NCI-H2081 (cell line): ENCODE results near the gene ZFR2.
A peak's percentile ranks its signal among the peaks of the same experiment; 100 is the strongest.

ENCODE experiments used
- DNase-seq, 2 experiments: peaks; one replicate each; lab custom pipeline; 2025; lab: John Stamatoyannopoulos, UW

ZFR2 gene

DNA sequence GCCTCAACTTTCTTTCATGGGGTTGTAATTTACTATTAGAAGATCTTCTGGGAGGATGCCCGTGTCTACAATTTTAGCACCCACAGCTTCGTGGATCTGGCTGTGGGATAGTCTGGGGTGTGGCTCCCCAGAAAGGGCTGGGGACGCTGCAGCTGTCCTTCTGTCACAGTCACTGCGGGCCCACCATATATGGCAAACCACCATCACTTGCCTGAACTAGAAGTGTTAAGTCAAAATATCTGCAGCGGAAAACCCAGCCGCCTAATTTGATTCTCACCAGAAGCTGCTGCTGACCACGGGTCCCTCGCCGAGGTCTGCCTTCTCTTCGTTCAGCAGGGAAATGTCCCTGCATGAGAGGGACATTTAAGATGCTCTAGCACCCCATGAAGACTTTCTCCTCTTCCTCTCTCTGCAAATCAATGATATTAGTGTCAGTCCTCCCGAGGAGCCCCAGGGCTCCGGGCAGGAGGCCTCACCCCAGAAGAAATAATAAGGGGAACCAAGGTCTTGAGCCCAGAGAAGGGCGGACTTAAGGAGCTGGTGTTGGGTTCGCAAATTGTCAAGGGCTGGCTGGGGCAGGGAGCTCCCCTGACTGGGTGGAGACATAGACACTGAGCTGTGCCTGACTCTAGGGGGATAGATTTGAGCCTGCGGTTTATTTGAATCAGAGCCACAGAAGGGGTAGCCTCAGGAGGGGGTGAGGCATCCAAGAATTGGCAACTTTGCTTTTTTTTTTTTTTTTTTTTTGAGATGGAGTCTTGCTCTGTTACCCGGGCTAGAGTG lies 79.7 kb downstream of the ZFR2 start:
- no peak for DNase-seq

DNA sequence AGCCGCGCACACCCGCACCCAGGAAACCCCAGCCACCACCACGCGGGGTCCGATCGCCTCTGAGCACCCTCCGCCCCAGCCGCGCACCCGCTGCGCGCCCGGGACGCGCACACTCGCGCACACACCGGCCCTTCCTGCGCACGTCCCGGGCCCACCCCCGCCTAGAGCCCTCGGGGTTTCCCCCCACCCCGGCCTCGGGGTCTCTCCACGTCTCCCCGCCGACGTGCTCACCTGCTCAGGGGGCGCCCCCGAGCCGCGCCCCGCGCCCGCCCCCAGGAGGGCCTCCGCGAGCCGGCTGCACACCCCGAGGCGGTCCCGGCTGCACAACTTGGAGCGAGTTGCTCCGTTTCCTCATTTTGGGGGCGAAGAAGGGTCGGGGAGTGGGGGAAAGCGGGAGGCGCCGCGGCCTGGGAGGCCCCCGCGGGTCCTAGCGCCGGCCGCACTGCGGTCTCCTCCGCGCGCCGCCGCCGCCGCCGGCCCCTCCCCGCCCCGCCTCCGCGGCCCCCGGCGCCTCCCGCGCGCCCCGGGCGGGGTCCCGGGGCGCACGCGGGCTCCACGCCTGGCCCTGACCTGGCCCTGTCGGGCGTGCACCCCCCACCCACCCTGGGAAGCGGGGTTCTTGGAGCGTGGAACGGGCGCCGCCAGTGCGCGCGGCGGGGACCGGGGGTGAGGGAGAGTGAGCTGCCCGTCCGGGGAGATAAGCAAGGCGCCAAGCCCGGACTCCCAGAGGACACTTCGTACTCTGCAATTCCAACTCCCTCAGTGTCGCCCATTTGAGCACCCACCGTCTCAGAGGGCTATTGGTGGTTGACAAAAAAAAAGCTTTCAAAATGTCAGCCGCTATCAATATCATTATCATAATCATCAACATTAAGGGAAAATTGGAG lies 82.7 kb downstream of the ZFR2 start, which contains the start of gene MATK:
MATK (minus strand) TSS at position 444 of the 887 bp plus-strand sequence. CDS start 1,246 bp downstream, outside the sequence.
- peak; percentile 4 to 22 for DNase-seq

DNA sequence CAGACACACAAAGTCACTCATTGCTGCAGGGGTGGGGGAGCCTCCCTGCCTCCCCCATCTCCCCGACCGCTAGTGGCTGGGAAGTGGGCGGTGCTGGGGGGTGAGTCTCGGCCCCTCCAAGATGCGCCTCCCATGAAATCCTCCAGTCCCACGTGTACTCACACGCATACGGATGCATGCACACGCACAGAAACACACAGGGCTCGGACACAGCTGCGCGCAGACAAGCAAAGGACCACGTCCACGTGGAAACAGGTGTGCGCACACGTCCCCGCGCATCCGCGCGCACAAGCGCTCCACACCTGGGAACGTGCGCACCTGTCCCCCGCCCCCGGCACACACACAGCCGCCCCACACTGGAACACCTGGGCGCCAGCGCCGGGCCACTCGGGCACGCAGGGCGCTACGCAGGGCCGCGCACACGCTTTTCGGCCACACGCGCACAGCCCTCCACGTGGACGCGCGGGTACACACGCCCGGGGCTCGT lies 83.3 kb downstream of the ZFR2 start:
- peak; percentile 5 to 31 for DNase-seq

DNA sequence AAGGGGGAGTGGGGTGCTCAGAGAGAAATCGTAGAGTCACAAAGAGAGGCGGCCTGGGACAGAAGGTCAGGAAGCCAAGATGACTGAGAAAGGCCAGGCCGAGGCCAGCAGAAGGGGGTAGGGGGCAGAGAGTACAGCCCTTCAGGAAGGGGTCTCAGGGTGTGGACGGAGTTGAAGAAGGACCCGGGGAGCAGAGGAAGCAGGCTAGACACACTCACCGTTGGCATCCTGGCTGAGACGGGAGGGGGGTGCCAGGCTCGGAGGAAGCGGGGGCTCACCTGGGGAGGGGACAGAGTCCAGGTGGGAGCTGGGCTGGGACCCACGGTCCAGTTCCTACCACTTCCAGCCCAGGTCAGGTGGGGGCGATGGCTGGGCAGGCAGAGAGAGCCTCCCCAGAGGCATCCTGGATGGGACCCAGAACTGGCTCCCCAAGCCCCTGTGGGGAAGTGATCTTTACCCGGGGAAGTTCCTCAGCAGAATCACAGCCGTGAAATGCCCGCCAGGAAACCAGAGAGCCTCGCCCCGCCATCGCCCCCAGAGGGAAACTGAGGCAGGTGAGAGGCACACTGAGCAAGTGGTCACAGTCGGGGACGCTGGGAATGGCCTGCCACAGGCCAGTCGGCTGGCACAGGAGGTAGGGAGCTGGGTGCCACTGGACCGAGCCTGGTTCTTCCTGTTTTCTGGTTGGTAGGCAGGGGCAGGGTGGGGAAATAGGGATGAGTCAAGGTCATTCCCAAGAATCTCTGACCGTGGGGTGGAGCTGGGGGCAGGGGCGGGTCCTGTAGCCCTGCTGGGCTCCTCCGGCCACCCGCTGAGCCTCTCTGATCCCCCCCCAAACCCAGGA lies 84.0 kb downstream of the ZFR2 start:
- DNase-seq = no peak

DNA sequence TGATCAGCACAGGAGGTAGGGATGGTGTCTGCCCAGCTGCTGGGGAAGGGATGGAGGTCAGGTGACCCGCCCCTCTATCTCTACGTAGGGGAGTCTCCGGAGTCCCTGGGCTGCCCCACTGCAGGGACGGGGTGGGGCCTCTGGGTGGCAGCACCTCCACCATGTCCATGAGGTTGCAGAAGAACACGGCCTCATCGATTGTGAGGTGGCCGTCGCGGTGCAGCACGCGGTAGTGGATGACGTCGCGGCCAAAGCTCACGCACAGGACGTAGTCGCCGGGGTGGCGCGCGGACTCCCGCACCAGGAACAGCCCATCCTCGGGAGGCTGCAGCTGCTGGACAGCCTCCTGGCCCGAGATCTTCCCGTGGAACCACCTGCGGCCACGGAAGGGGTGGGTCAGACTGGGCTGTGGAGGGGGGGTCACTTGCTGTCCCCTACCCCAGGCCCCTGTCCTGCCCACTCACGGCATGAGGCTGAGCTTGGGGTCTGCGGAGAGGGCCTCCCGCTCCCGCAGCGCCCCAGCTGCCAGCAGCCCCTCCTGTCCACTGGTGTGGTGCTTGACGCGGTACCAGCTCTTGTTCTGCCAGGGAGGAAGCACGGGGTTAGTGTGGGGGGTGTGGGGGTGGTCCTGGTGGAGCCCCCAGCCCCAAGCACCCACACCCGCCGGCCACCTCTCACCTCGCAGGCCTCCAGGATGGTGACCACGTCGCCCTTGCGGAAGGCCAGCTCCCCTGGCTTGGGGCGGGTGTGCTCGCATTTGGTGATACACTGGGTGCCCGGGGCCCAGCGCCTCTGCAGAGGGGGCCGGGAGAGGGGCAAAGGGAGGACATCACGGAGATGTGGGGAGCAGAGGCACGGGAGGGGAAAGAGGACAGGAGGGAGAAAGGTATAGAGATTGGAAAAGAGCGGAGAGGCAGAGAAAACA lies 84.9 kb downstream of the ZFR2 start:
- no peak for DNase-seq

DNA sequence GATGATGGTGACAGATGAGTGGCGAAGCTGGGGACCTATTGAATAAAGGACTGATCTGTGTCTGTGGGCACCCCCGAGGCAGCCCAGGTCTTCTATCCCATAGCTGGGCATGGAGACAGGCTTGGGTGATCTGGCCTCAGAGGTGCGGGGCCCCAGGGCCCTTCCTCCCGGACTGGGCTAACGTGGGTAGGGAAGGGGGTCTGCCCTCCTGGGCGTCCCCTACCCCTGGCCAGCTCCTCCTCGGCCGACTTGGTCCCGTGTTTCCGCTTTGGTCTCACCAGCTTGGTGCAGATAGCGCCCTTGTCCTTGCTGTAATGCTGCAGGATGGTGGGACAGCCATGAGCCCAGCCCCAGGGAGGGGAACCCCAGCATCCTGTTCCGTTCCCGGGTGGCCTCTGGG lies 85.9 kb downstream of the ZFR2 start:
- DNase-seq = no peak

DNA sequence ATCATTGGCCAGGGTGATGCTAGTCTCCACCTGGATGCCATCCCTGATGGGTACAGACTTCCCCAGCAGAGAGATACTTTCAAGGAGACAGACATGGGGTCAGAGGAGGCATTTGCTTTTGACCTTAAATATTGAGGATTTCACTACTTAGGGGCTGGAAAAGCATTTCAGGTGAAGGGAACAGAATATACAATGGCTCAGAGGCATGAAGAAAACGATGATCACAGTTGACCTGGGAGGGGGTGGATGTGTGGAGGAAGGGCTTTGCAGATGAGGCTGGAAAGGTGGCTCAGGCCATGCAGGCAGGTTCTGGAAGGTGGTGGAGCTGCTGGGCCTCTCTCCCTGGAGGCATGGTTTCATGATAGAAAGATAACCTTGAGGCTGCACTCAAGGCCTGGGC lies 86.5 kb downstream of the ZFR2 start:
- DNase-seq = no peak

DNA sequence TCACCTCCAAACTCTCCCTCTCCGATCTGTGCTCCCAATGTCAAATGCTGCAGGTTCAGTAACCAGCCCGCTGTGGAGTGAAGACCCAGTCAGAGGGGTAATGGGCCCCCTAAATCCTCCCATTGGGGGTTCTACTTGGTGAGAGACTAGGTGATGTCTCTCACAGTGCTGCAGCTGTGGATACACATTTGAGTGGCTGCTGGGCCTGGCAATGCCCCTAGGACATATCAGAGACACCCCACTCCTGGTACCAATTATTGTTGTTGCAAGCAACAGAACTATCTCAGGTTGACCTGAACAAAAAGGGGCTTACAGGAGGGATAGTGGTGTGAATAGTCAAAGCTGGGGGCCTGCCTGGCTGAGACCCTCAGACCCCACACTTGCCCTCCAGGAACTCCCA lies 87.2 kb downstream of the ZFR2 start:
- DNase-seq = no peak

DNA sequence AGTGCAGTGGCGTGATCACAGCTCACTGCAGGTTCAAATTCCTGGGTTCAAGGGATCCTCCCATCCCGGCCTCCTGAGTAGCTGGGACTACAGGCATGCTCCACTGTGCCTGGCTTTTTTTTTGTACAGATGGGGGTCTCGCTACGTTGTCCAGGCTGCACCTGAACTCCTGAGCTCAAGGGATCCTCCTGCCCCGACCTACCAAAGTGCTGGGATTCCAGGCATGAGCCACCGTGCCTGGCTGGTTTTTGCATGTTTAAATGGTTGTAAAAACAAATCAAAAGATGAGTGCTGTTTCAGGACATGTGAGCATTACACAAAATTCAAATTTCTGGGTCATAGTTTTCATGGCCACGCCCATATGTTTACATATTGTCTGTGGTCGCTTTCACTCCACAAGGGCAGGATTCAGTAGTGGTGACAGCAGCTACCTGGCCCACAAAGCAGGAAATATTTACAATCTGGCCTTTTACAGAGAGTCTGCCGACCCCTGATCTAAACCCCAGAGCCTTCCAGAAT lies 88.0 kb downstream of the ZFR2 start:
- no peak for DNase-seq

DNA sequence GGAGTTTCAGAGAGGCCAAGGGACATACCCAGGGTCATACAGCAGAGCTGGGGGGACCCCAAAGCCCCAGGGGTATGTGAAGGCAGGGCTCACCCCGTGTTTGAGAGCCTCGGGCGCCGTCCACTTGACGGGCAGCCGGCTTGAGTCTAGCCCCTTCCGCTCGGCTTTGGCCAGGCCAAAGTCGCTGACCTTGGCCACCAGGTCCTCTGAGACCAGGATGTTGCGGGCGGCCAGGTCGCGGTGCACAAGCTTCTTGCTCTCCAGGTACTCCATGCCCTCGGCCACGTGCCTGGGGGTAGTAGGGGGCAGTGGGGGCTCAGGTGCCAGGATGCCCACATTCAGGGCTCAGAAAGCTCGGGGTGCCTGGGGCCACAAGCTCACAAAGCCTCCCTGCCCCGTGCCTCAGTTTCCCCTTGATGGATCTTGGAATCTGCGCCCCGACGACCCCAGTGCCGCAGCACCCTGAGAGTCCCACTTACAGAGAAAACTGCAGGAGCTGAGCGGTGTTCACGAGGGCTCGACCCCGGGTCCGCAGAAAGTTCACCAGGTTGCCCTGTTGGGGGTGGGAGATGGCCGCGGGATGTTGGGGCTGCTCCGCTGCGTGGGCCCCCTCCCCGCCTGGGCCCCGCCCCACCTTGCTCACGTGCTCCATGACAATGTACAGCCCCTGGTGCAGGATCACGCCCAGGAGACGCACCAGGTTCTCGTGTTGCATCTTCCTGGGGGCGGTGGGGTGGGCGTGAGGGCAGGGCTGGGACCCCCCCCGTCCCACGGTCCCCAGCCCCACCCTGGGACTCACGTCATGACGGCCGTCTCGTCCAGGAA lies 89.7 kb downstream of the ZFR2 start:
- no peak for DNase-seq

DNA sequence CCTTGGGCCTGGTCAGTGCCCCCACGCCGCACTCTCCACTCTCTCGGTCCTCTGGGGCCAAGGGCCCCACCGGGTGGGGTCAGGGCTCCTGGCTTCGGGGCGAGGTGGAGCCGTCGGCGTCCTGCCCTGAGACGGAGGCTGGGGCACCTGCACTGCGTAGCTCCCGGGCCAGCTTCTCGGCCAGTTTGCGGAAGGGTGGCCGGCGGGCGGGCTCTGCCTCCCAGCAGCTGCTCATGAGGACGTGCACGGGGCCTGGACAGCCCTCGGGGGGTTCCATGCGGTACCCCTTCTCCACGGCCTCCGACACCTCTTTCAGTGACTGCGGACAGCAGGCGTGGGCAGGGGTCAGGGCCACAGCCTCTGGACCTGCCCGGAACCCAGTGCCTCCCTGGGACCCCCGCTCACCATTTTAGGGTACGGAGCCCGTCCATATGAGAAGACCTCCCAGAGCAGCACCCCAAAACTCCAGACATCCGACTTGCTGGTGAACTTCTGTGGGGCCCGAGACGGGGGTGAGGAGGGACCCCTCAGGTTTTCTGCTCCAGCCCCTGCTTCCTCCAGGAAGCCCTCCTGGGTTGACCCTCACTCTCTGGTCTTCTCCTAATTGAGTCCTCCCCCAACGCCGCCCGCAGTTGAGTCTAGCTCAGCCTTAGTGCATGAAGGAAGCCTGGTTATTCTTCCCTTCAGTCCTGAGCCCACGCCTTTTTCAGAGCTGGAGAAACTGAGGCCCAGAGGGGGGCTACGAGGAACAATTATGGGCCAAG lies 90.6 kb downstream of the ZFR2 start:
- DNase-seq = no peak

DNA sequence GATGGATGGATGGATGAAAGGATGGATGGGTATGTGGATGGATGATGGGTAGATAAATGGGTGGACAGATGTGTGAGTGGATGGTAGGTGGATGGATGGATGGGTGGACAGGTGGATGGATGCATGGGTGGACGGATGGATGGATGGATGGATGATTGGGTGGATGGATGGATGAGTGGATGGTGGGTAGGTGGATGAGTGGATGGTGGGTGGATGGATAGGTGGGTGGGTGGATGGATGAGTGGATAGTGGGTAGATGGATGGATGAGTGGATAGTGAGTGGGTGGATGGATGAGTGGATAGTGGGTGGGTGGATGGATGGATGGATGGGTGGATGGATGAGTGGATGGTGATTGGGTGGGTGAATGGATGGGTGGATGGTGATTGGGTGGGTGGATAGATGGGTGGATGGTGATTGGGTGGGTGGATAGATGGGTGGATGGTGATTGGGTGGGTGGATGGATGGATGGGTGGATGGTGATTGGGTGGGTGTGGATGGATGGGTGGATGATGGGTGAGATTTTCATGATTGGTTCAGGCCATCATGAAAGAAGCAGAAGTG lies 92.3 kb downstream of the ZFR2 start:
- no peak for DNase-seq

DNA sequence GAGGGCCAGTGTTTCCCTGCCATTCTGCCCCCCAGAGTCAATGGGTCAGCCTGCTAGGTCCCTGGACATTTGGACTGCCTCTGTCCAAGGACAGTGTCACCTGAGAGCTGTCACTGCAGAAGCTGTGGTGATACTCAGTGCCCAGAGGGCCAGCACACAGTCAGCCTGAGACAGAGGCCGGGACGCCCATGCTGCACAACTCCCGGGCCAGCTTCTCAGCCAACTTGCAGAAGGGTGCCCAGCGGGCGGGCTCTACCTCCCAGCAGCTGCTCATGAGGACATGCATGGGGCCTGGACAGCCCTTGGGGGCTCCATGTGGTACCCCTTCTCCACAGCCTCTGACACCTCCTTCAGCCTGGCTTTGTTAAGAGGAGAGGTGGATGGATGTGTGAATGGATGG lies 93.0 kb downstream of the ZFR2 start:
- no peak for DNase-seq

DNA sequence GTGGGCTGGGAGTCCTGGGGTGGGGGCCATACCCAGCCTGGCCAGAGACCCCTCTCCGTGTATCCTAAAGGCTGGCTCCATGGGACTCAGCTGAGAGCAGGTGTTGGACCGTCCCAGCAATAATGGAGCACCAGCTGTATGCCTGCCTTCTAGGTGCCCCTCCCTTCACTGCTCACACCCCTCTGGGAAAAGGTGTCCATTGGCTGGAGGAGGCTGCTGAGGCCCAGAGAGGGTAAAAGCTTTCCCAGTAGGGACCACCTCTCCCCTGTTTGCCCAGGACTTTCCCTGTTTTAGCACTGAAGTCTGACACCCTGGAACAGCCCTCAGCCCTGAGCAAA lies 93.5 kb downstream of the ZFR2 start:
- DNase-seq = no peak

DNA sequence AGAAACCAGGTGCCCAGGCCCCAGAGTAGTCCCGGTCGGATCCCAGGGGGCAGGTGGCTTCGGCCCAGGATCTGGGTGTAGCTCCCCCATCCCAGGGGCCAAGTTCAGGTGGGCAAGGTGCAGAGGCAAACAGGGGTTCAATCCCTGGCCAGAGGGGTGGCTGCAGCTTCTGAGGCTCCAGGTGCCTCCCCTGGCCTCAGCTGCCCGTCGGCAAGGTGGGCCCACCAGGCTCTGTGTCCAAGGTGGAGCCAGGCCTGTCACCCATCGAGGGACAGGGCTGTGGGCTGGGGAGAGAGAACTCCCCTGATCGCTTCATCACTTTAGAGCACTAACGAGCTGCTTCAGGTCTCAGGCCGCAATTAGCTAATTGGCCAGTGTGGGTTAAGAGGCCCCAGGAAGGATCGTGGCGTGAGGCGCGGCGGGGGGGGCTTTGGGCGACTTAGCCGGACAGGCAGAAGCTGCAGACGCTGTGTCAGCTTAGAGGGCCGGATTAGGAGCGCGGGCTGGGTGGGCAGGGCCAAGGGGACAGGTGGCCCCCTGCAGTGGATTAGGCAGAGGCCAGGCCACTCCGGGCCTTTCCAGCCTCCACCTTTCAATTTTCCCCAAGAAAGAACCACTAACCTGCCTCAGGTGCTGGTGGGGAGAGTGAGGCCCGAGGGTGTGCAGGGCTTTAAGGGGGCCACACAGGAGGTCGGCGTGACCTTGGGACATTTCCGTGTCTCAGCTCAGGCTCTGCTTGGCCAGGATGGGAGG lies 94.0 kb downstream of the ZFR2 start:
- DNase-seq = no peak

DNA sequence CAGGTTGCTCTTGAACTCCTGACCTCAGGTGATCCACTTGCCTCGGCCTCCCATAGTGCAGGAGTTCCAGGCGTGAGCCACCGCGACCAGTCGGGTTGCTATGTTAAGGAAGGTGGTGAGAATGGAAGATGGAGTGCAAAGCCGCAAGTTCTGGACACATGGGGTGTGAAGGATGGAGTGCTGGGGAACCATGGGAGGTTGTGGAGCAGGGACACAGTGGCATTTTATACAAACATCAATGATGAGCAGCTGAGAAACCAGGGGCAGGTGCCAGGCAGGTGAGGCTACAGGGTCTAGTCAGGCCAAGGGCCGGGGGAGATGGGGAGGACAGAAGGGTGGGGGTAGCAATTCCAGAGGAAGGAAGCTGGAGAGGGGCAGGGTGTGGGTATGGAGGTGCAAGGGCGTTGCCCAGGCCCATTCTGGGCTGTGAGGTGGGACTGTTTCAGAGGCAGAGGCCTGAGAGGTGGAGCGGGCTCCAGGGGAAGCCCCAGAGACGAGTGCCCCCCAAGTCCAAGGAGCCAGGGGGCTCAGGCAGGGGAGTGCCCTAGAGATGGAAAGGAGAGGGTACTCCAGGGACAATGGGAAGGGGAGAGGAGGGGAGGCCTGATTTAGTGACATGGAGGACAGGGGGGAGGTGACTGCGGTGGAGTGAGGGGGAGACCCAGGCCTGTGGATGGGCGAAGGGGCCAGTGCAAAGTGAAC lies 94.9 kb downstream of the ZFR2 start:
- no peak for DNase-seq

DNA sequence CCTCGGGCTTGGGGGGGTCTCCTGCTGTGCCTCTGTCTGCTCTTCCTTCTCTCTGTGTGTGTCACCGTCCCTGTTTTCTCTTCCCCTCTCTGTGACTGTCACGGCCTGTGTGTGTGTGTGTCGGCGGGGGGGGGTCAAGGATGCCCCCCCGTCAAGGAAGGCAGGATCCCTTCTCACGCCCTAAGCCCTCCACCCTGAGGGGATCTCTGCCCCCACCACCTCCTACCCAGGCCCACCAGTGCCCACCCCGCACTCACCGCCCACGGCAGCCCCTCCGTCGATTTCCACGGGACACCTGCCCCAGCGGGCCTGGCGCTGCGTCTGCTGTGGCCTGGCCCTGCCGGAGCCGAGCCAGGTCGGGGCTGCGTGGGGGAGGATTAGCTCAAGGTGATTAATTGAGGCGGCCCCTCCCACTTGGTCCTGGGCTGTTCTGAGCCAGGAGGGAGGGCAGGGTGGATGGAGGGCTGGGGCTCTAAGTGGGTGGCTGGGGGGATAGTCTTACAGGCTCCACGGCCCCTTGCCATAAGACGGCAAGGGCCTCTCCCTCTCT lies 96.9 kb downstream of the ZFR2 start, which contains the start of gene RAX2:
RAX2 (minus strand) TSS at position 323 of the 550 bp plus-strand sequence. CDS start 486 bp downstream, outside the sequence.
- DNase-seq = no peak
